ENCODE measurements around the gene BBIP1.

BBIP1 gene

DNA sequence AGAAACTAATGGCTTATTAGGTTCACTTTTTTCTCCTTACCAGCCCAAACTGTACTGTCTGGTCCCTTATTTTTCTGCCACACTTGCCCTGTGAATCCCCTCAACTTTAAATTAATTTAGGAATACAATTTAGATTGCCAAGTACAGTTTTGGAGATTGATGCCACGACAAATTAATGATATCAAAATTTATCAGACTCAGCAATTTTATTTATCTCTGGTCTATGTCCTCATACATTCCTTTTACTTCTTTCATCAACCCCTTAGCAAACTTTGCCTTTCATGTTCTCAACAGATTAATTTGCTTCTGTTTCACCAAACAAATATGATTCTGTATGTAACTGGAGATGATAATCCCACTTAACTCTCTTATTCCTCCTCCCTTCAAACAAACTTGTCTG lies 38.6 kb upstream of the BBIP1 start:
- no peak overlapping the region for H3K27ac ChIP-seq (ENCODE audit: low read length)
- no peaks in the 10 kb centered on the region for H3K4me1 ChIP-seq (ENCODE audit: control insufficient read depth, insufficient read depth, low read length)
- no peak overlapping the region for H3K4me3 ChIP-seq (ENCODE audit: low read length)
- no CpG with 5 or more reads among the region's 1 CpG for WGBS (ENCODE audit: insufficient coverage, insufficient read length)
- no peak for DNase-seq (ENCODE audit: low read depth, low spot score)
- H3K9me3 ChIP-seq (ENCODE audit: control insufficient read depth, insufficient read depth, low read length): no peaks in the 10 kb centered on the region
- no peaks in the 10 kb centered on the region for H3K27me3 ChIP-seq (ENCODE audit: control insufficient read depth, insufficient read depth, low read length)
- no peaks in the 10 kb centered on the region for H3K36me3 ChIP-seq (ENCODE audit: control insufficient read depth, insufficient read depth, low read length)

DNA sequence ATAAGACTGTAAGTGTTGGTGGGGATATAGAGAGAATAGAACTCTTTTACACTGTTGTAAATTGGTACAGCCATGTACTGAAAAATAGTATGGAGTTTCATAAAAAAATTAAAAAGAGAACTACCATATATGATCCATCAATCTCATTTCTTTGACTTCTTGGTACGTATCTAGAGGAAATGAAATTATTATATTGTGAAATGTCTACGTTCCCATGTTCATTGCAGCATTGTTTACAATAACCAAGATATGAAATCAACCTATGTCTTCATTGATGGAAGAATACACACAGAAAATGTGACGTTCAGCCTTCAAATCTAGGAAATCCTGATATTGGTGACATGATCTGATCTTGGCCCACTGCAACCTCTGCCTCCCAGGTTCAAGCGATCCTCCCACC lies 32.4 kb upstream of the BBIP1 start:
- Histone ChIP-seq H3K27ac (ENCODE audit: low read length) (no peak overlapping the region), H3K9me3 (ENCODE audit: control insufficient read depth, insufficient read depth, low read length) (no peaks in the 10 kb centered on the region), H3K27me3 (ENCODE audit: control insufficient read depth, insufficient read depth, low read length) (no peaks in the 10 kb centered on the region; the same call in 1 of the 2 replicates), H3K36me3 (ENCODE audit: control insufficient read depth, insufficient read depth, low read length) (no peaks in the 10 kb centered on the region), H3K4me1 (ENCODE audit: control insufficient read depth, insufficient read depth, low read length) (0 out of 2 replicates have a peak, but pooled peaks cover 2% of the 10 kb centered on the region), H3K4me3 (ENCODE audit: low read length) (no peak overlapping the region)
- WGBS (ENCODE audit: insufficient coverage, insufficient read length): no CpG with 5 or more reads among the region's 4 CpGs
- DNase-seq (ENCODE audit: low read depth, low spot score): no peak

DNA sequence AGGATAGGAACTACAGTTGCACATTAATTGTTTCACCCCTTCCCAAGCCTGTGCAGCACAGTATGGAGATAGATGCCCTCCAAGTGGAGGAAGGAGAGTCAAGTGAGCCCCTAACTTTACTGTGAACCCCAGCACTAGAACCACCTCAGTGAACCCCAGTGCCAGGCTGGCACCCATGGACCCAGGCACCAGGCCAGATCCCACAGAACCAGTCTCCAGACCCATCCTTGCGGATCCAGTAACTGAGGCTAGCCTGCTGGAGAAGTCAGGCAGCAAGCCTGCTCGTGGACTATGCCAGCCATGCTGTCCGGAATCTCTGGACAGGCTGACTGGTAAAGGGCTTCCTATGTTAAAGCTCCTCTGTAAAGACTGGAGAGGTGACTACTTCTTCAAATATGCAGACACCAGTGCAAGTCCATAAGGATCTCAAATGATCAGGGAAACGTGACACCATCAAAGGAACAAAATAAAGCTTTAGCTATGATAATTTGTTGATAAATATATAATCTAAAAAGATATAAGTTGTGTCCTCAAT lies 28.1 kb upstream of the BBIP1 start:
- WGBS (ENCODE audit: insufficient coverage, insufficient read length): no CpG with 5 or more reads among the region's 4 CpGs
- Histone ChIP-seq H3K27ac (ENCODE audit: low read length) (no peak overlapping the region), H3K9me3 (ENCODE audit: control insufficient read depth, insufficient read depth, low read length) (no peaks in the 10 kb centered on the region), H3K4me3 (ENCODE audit: low read length) (no peak overlapping the region), H3K4me1 (ENCODE audit: control insufficient read depth, insufficient read depth, low read length) (0 out of 2 replicates have a peak, but pooled peaks cover 2% of the 10 kb centered on the region), H3K27me3 (ENCODE audit: control insufficient read depth, insufficient read depth, low read length) (no peaks in the 10 kb centered on the region; the same call in 1 of the 2 replicates), H3K36me3 (ENCODE audit: control insufficient read depth, insufficient read depth, low read length) (no peaks in the 10 kb centered on the region)
- DNase-seq (ENCODE audit: low read depth, low spot score): no peak

DNA sequence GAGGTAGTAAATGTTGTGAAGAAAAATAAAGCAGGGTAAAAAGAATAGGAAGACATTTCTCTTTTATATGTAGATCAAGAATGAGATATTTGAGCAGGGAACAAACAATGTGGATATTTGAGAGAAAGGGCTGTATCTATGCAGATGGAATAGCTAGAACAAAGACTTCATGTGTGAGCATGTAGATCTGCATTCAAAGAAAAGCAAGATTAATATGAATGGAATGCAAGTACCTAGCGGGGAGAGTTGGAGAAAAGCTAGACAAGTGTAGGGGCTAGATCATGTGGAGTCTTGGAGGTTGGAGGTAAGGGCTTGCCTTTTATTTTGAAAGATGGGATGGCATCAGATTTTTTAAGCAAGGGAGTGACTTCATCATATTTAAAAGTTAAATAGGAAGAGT lies 27.5 kb upstream of the BBIP1 start:
- H3K36me3 ChIP-seq (ENCODE audit: control insufficient read depth, insufficient read depth, low read length): no peaks in the 10 kb centered on the region
- no peak for DNase-seq (ENCODE audit: low read depth, low spot score)
- no peaks in the 10 kb centered on the region for H3K9me3 ChIP-seq (ENCODE audit: control insufficient read depth, insufficient read depth, low read length)
- no peak overlapping the region for H3K27ac ChIP-seq (ENCODE audit: low read length)
- 0 out of 2 replicates have a peak, but pooled peaks cover 2% of the 10 kb centered on the region for H3K4me1 ChIP-seq (ENCODE audit: control insufficient read depth, insufficient read depth, low read length)
- H3K27me3 ChIP-seq (ENCODE audit: control insufficient read depth, insufficient read depth, low read length): no peaks in the 10 kb centered on the region; the same call in 1 of the 2 replicates
- no CpG with 5 or more reads among the region's 1 CpG for WGBS (ENCODE audit: insufficient coverage, insufficient read length)
- no peak overlapping the region for H3K4me3 ChIP-seq (ENCODE audit: low read length)

DNA sequence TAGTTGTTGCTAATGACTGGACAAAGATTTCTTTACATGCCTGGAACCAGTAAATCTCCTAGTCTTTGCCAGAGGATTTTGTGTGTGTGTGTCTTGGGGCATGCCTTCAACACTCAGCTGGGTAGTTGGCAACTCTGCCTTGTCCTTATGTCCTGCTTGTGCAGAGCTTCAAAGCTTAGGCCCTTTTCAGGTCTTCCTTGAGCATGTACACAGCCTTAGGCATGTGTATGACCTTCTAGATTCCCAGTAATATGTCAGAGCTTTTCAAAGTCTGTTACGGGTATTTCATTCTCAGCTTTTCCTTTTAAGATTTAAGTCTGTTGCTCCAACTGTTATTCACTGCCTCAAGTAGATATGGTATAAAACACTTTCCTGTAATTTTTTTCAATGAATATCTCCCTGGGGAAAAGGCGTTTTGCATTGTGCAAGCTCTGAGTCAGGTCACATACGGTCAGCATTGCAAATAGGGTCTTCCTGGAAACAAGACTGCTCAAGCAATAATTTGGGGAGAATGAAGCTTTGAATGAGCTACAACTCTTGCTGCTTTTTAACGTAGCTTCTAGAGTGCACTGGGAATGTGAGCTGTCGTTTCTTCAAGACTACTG lies 25.9 kb upstream of the BBIP1 start:
- no CpG with 5 or more reads among the region's 5 CpGs for WGBS (ENCODE audit: insufficient coverage, insufficient read length)
- no peak for DNase-seq (ENCODE audit: low read depth, low spot score)
- no peaks in the 10 kb centered on the region for H3K36me3 ChIP-seq (ENCODE audit: control insufficient read depth, insufficient read depth, low read length)
- H3K4me1 ChIP-seq (ENCODE audit: control insufficient read depth, insufficient read depth, low read length): 0 out of 2 replicates have a peak, but pooled peaks cover 2% of the 10 kb centered on the region
- H3K27me3 ChIP-seq (ENCODE audit: control insufficient read depth, insufficient read depth, low read length): no peaks in the 10 kb centered on the region; the same call in 1 of the 2 replicates
- no peaks in the 10 kb centered on the region for H3K9me3 ChIP-seq (ENCODE audit: control insufficient read depth, insufficient read depth, low read length)
- no peak overlapping the region for H3K4me3 ChIP-seq (ENCODE audit: low read length)
- H3K27ac ChIP-seq (ENCODE audit: low read length): no peak overlapping the region

DNA sequence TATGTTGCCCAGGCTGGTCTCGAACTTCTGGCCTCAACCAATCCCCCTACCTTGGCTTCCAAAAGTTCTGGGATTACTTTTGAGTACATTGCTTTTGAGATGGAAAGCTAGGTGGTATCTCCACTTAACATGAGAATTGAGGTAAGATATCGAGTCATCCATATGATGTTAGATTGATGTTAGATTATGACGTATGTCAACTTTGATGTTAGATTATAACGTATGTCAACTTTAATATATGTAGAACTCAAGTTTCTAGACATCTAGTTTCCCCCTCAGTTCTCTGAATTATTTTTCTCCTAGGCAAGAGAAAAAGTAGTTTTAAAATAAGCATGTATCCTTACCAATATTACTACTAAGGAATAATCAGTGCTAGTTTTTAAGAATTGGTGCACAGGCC lies 20.4 kb upstream of the BBIP1 start:
- Histone ChIP-seq H3K36me3 (ENCODE audit: control insufficient read depth, insufficient read depth, low read length) (no peaks in the 10 kb centered on the region), H3K27ac (ENCODE audit: low read length) (no peak overlapping the region), H3K27me3 (ENCODE audit: control insufficient read depth, insufficient read depth, low read length) (no peaks in the 10 kb centered on the region), H3K4me1 (ENCODE audit: control insufficient read depth, insufficient read depth, low read length) (no peaks in the 10 kb centered on the region), H3K9me3 (ENCODE audit: control insufficient read depth, insufficient read depth, low read length) (no peaks in the 10 kb centered on the region), H3K4me3 (ENCODE audit: low read length) (no peak overlapping the region)
- DNase-seq (ENCODE audit: low read depth, low spot score): no peak
- no CpG with 5 or more reads among the region's 4 CpGs for WGBS (ENCODE audit: insufficient coverage, insufficient read length)

DNA sequence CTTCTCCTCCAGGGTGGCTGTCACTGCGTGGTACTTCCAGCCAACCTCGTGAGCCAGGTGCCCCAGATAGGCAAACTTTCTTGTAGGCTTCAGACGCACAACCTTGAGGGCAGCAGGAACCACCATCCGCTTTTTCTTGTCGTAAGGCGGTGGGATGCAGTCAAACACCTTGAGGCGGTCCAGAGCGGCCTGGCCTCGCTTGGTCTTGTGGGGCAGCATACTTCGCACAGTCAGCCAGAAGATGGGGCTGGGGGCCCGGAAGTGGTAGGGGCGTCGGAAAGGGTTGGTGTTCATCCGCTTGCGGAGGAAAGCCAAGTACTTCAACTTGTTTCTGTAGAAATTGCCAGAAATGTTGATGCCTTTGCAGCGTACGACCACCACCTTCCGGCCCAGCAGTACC lies 17.8 kb upstream of the BBIP1 start:
- no peak overlapping the region for H3K27ac ChIP-seq (ENCODE audit: low read length)
- no peaks in the 10 kb centered on the region for H3K36me3 ChIP-seq (ENCODE audit: control insufficient read depth, insufficient read depth, low read length)
- no peak overlapping the region for H3K4me3 ChIP-seq (ENCODE audit: low read length)
- no peaks in the 10 kb centered on the region for H3K27me3 ChIP-seq (ENCODE audit: control insufficient read depth, insufficient read depth, low read length)
- H3K9me3 ChIP-seq (ENCODE audit: control insufficient read depth, insufficient read depth, low read length): no peaks in the 10 kb centered on the region
- no peaks in the 10 kb centered on the region for H3K4me1 ChIP-seq (ENCODE audit: control insufficient read depth, insufficient read depth, low read length)
- no peak for DNase-seq (ENCODE audit: low read depth, low spot score)
- WGBS (ENCODE audit: insufficient coverage, insufficient read length): no CpG with 5 or more reads among the region's 18 CpGs

DNA sequence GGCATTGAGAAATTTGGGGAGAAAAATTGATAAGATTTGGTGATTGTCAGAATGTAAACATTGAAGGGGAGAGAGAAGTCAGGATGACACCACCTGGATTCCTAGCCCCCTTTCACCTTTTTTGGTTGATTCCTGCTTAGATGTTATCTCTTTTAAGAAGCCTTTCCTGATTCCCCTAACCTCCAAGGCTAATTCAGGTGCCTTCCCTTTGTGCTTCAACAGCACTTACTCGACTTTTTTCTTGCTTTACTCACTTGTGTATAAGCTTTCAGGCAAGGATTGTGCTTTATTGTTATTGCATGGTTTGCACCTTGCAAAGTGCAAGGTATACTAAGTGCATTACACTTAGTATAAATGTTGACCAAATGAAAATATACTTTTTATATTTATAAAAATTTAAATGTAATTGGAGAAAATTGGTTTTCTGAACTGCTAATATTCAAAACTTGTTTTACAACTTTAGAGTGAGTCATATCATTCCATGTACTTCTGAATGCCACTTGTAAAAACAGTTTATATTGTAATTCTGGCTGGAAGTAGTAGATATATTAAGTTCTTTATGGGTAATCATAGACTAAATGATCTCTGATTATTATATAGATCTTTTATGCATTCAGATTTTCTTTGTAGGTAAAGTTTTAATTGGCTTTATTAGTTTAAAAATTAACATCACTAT lies 13.7 kb upstream of the BBIP1 start:
- Histone ChIP-seq H3K36me3 (ENCODE audit: control insufficient read depth, insufficient read depth, low read length) (no peaks in the 10 kb centered on the region), H3K4me1 (ENCODE audit: control insufficient read depth, insufficient read depth, low read length) (no peaks in the 10 kb centered on the region), H3K27me3 (ENCODE audit: control insufficient read depth, insufficient read depth, low read length) (no peaks in the 10 kb centered on the region), H3K27ac (ENCODE audit: low read length) (no peak overlapping the region), H3K4me3 (ENCODE audit: low read length) (no peak overlapping the region), H3K9me3 (ENCODE audit: control insufficient read depth, insufficient read depth, low read length) (no peaks in the 10 kb centered on the region)
- DNase-seq (ENCODE audit: low read depth, low spot score): no peak
- no CpG with 5 or more reads among the region's 1 CpG for WGBS (ENCODE audit: insufficient coverage, insufficient read length)

DNA sequence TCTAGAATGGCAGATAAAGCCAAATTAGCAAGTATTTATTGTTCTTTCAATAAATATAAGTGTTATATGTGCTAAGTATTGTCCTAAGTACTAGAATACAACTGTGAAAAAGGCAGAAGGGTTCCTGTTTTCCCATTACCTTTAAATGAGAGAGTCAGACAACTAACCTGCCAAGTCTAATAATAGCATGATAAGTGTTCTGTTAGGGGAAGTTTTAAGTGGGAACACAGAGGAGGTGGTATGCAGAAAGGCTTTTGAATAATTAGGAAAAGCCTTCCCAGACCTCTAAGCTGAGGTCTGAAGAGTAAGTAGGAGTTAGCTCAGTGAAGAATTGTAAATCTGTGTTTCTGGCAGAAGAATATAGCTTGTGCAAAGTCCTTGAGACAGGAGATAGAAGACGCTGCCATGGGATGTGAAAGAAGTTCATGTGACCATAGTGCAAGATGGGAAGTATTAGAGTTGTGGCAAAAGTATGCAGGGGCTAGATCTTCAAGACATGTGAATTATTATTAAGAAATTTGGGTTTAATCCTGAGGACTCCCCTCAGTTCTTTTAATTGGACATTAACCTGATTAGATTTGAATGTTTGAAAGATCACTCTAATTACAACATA lies 12.9 kb upstream of the BBIP1 start:
- Histone ChIP-seq H3K27ac (ENCODE audit: low read length) (no peak overlapping the region), H3K36me3 (ENCODE audit: control insufficient read depth, insufficient read depth, low read length) (no peaks in the 10 kb centered on the region)

DNA sequence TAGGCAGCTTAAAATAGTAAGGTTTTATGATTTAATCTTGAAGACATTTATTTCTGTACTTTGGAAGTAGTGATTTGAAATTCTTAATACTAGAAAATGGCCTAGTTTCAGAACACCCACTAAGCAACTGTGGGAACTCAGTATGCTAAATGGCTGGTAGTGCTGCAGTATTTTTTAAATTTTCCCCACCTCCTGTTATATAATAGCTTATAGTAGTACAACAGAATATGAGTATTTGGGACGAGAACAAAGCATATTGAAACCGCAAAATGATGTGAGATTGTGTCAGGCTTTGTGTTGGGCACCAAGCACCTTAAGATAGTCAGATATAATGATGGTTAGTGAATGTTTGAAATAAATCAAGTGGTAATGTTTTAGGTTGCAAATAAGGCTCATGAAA lies 8.5 kb upstream of the BBIP1 start:
- no peak for DNase-seq (ENCODE audit: low read depth, low spot score)
- no peaks in the 10 kb centered on the region for H3K9me3 ChIP-seq (ENCODE audit: control insufficient read depth, insufficient read depth, low read length)
- no CpG with 5 or more reads among the region's 2 CpGs for WGBS (ENCODE audit: insufficient coverage, insufficient read length)

More for the DNA sequence above, 12.9 kb upstream of the BBIP1 start:
- WGBS (ENCODE audit: insufficient coverage, insufficient read length): no CpG with 5 or more reads among the region's 1 CpG
- no peaks in the 10 kb centered on the region for H3K9me3 ChIP-seq (ENCODE audit: control insufficient read depth, insufficient read depth, low read length)
- H3K27me3 ChIP-seq (ENCODE audit: control insufficient read depth, insufficient read depth, low read length): no peaks in the 10 kb centered on the region
- DNase-seq (ENCODE audit: low read depth, low spot score): no peak
- no peaks in the 10 kb centered on the region for H3K4me1 ChIP-seq (ENCODE audit: control insufficient read depth, insufficient read depth, low read length)
- H3K4me3 ChIP-seq (ENCODE audit: low read length): no peak overlapping the region

More for the DNA sequence above, 8.5 kb upstream of the BBIP1 start:
- Histone ChIP-seq H3K4me1 (ENCODE audit: control insufficient read depth, insufficient read depth, low read length) (no peaks in the 10 kb centered on the region), H3K36me3 (ENCODE audit: control insufficient read depth, insufficient read depth, low read length) (no peaks in the 10 kb centered on the region), H3K27me3 (ENCODE audit: control insufficient read depth, insufficient read depth, low read length) (no peaks in the 10 kb centered on the region), H3K4me3 (ENCODE audit: low read length) (no peak overlapping the region), H3K27ac (ENCODE audit: low read length) (no peak overlapping the region)

All from iPS DF 6.9 (cell line).